Liver (tissue), 9 donors: ENCODE measurements around the gene DEXI. TPM values are rescaled to one million over a fixed set of nuclear protein-coding genes. Genes with fewer than 3 reads are reported as not detected.

ENCODE experiments used
- DNase-seq: peaks from one replicate; pipeline ENCODE4 v3.0.0-alpha.2; 2017; ENCODE audit warnings: low spot score
- H3K27ac ChIP-seq, 2 donors: one replicate each; pipeline ENCODE4 v1.7.0; 2013; ENCODE audit warnings: inconsistent platforms in 2 of 2, low read length in 2 of 2, control low read depth in 1 of 2, low read depth in 1 of 2, mild to moderate bottlenecking in 1 of 2
- H3K27me3 ChIP-seq, 4 donors: one replicate each; pipeline versions ENCODE4 v1.6.1 to v1.7.0; 2013; ENCODE audit warnings: low read length in 3 of 4, inconsistent platforms in 1 of 4, mild to moderate bottlenecking in 1 of 4, moderate library complexity in 1 of 4; ENCODE audit not compliant: control insufficient read depth in 4 of 4, insufficient read depth in 4 of 4
- H3K36me3 ChIP-seq, 4 donors: one replicate each; pipeline versions ENCODE4 v1.6.1 to v1.7.0; 2013; ENCODE audit warnings: low read length in 3 of 4, mild to moderate bottlenecking in 3 of 4, low read depth in 1 of 4, moderate library complexity in 1 of 4; ENCODE audit not compliant: control insufficient read depth in 4 of 4, insufficient read depth in 3 of 4
- H3K4me1 ChIP-seq, 4 donors: one replicate each; pipeline versions ENCODE4 v1.6.1 to v1.7.0; 2013; ENCODE audit warnings: low read length in 3 of 4, mild to moderate bottlenecking in 3 of 4, moderate library complexity in 1 of 4; ENCODE audit not compliant: control insufficient read depth in 4 of 4, insufficient read depth in 4 of 4
- H3K4me3 ChIP-seq, 3 donors: one replicate each; pipeline versions ENCODE4 v1.6.1 to v1.7.0; 2013; ENCODE audit warnings: low read length in 3 of 3, control low read depth in 1 of 3, low read depth in 1 of 3, mild to moderate bottlenecking in 1 of 3
- H3K9ac ChIP-seq, 2 donors: one replicate each; pipeline ENCODE4 v1.7.0; 2013; ENCODE audit warnings: low read length in 2 of 2, mild to moderate bottlenecking in 2 of 2, moderate library complexity in 2 of 2, control low read depth in 1 of 2, low read depth in 1 of 2
- H3K9me3 ChIP-seq, 4 donors: one replicate each; pipeline versions ENCODE4 v1.6.1 to v1.7.0; 2013; ENCODE audit warnings: low read length in 3 of 4; ENCODE audit not compliant: control insufficient read depth in 4 of 4
- ATF3 ChIP-seq: IDR thresholded peaks from 2 replicates; pipeline ENCODE4 v1.6.1; 2016; ENCODE audit warnings: antibody characterized with exemption
- CTCF ChIP-seq: fragments of 150-350 bp; IDR thresholded peaks from 2 replicates; pipeline ENCODE4 v1.5.1; 2017; ENCODE audit warnings: improper control_type of control experiment, low read depth, low read length; ENCODE audit not compliant: missing input control
- EGR1 ChIP-seq, 2 donors: IDR thresholded peaks; 2 replicates each; pipeline ENCODE4 v1.6.1; 2016 to 2018; ENCODE audit warnings: antibody characterized with exemption in 2 of 2, low read depth in 2 of 2
- FOXA1 ChIP-seq: IDR thresholded peaks from 2 replicates; pipeline ENCODE4 v1.6.1; 2016; ENCODE audit warnings: antibody characterized with exemption
- FOXA2 ChIP-seq: IDR thresholded peaks from 2 replicates; pipeline ENCODE4 v1.6.1; 2016; ENCODE audit warnings: antibody characterized with exemption
- GABPA ChIP-seq, 2 donors: IDR thresholded peaks in 1 of 2; conservative IDR thresholded peaks in 1 of 2; 2 replicates each; pipeline ENCODE4 v1.6.1; 2016; ENCODE audit warnings: antibody characterized with exemption in 2 of 2, mild to moderate bottlenecking in 1 of 2, moderate library complexity in 1 of 2
- HNF4A ChIP-seq, 2 donors: conservative IDR thresholded peaks; 2 replicates each; pipeline ENCODE4 v1.6.1; 2016; ENCODE audit warnings: antibody characterized with exemption in 2 of 2, mild to moderate bottlenecking in 2 of 2
- HNF4G ChIP-seq: IDR thresholded peaks from 2 replicates; pipeline ENCODE4 v1.6.1; 2016; ENCODE audit warnings: antibody characterized with exemption
- JUND ChIP-seq, 2 donors: IDR thresholded peaks; 2 replicates each; pipeline ENCODE4 v1.6.1; 2016; ENCODE audit warnings: antibody characterized with exemption in 2 of 2
- MAX ChIP-seq: IDR thresholded peaks from 2 replicates; pipeline ENCODE4 v1.6.1; 2016; ENCODE audit warnings: antibody characterized with exemption
- NR2F2 ChIP-seq: IDR thresholded peaks from 2 replicates; pipeline ENCODE4 v1.6.1; 2016; ENCODE audit warnings: antibody characterized with exemption
- RAD21 ChIP-seq, 2 donors: IDR thresholded peaks; 2 replicates each; pipeline ENCODE4 v1.6.1; 2016; ENCODE audit warnings: antibody characterized with exemption in 2 of 2, mild to moderate bottlenecking in 2 of 2
- RXRA ChIP-seq, 2 donors: IDR thresholded peaks; 2 replicates each; pipeline ENCODE4 v1.6.1; 2017 to 2018; ENCODE audit warnings: antibody characterized with exemption in 2 of 2, mild to moderate bottlenecking in 1 of 2
- SP1 ChIP-seq: IDR thresholded peaks from 2 replicates; pipeline ENCODE4 v1.6.1; 2018; ENCODE audit warnings: antibody characterized with exemption, mild to moderate bottlenecking
- TAF1 ChIP-seq: conservative IDR thresholded peaks from 2 replicates; pipeline ENCODE4 v1.6.1; 2016; ENCODE audit warnings: antibody characterized with exemption, mild to moderate bottlenecking
- YY1 ChIP-seq: IDR thresholded peaks from 2 replicates; pipeline ENCODE4 v1.6.1; 2016; ENCODE audit warnings: antibody characterized with exemption, mild to moderate bottlenecking
- ZBTB33 ChIP-seq: IDR thresholded peaks from 2 replicates; pipeline ENCODE4 v1.6.1; 2016; ENCODE audit warnings: antibody characterized with exemption
- WGBS: extraction: QIAGEN DNeasy Blood & Tissue Kit; methylation state at CpG from one replicate; pipeline ENCODE4 v1.1.7; 2013; 5-methylcytosine and 5-hydroxymethylcytosine counted together
- polyA plus RNA-seq, 2 donors: library from polyadenylated mRNA; stranded (reverse) in 1 of 2; unstranded in 1 of 2; fragments of 200-250 nt in 1 of 2; fragments of >200 nt in 1 of 2; fragmentation: Nextera tagmentation in 1 of 2; extraction: Ambion mirVana in 1 of 2; gene quantifications; one replicate each; pipeline versions ENCODE4 v1.2.1 to v1.2.3, GENCODE V29; 2013 to 2015
- total RNA-seq, 2 donors: library from RNA; depleted of rRNA; stranded (reverse); fragments of >200 nt; gene quantifications; one replicate each; pipeline ENCODE4 v1.2.3, GENCODE V29; 2014
- donor health status: healthy.
- donor health status: healthy.
- donor health status: healthy.
- donor health status: healthy.
- donor health status: healthy.

The DEXI gene
- total and polyA plus RNA-seq, 4 donors: 13.6 to 69.9 (median 41.8) TPM

GRCh38 chr16:10933865-10934264, 8.4 kb downstream of the DEXI start:
- H3K4me1 ChIP-seq: peaks cover 19 to 80% (median 67%) of the 10 kb centered on the region in 4 donors
- H3K4me3 ChIP-seq: no peak overlapping the region
- TF ChIP-seq HNF4G (no peak), EGR1 (IDR thresholded peaks at IDR 0.05; ENCODE audit: low read depth in 2 of 2) (no peak), CTCF (no peak), HNF4A (conservative IDR thresholded peaks at IDR 0.05) (no peak), RXRA (IDR thresholded peaks at IDR 0.05) (no peak), NR2F2 (no peak), JUND (IDR thresholded peaks at IDR 0.05) (no peak), TAF1 (no peak), ZBTB33 (no peak), GABPA (IDR thresholded peaks at IDR 0.05 in 1 of 2, conservative IDR thresholded peaks at IDR 0.05 in 1 of 2) (no peak), ATF3 (no peak), YY1 (no peak), SP1 (no peak), MAX (no peak), FOXA1 (no peak), RAD21 (IDR thresholded peaks at IDR 0.05) (no peak), FOXA2 (no peak)
- no peak overlapping the region for H3K27ac ChIP-seq
- no peaks in the 10 kb centered on the region for H3K9me3 ChIP-seq
- no peak overlapping the region for H3K9ac ChIP-seq
- no peaks in the 10 kb centered on the region for H3K27me3 ChIP-seq
- no peak for DNase-seq
- peaks cover 0 to 2% (median 0%) of the 10 kb centered on the region in 4 donors for H3K36me3 ChIP-seq
- 88% methylated on average over 8 of the region's 8 CpGs for WGBS

GRCh38 chr16:10932959-10933710, 9.1 kb downstream of the DEXI start:
- DNase-seq: no peak
- Histone ChIP-seq H3K4me3 (no peak overlapping the region), H3K27me3 (no peaks in the 10 kb centered on the region), H3K27ac (no peak overlapping the region), H3K36me3 (peaks cover 0 to 2% (median under 1%) of the 10 kb centered on the region in 4 donors), H3K9ac (no peak overlapping the region), H3K9me3 (no peaks in the 10 kb centered on the region), H3K4me1 (peaks cover 15 to 79% (median 65%) of the 10 kb centered on the region in 4 donors)
- no peak for TF ChIP-seq GABPA (IDR thresholded peaks at IDR 0.05 in 1 of 2, conservative IDR thresholded peaks at IDR 0.05 in 1 of 2)
- TF ChIP-seq TAF1: no peak
- TF ChIP-seq JUND (IDR thresholded peaks at IDR 0.05): no peak
- TF ChIP-seq ZBTB33: no peak
- no peak for TF ChIP-seq HNF4G
- TF ChIP-seq FOXA1: no peak
- no peak for TF ChIP-seq NR2F2
- TF ChIP-seq SP1: no peak
- no peak for TF ChIP-seq CTCF
- no peak for TF ChIP-seq MAX
- 92% methylated on average over 11 of the region's 11 CpGs for WGBS
